HG03469 (cell line): ENCODE data around the gene SLC8A1.

Experiments
- ATAC-seq: cut with Tn5 transposase; IDR thresholded peaks from one replicate; pipeline ENCODE4 v1.9.1; 2021; ENCODE audit warnings: mild to moderate bottlenecking, moderate library complexity, moderate number of reproducible peaks; ENCODE audit not compliant: unreplicated experiment

Gene SLC8A1

DNA sequence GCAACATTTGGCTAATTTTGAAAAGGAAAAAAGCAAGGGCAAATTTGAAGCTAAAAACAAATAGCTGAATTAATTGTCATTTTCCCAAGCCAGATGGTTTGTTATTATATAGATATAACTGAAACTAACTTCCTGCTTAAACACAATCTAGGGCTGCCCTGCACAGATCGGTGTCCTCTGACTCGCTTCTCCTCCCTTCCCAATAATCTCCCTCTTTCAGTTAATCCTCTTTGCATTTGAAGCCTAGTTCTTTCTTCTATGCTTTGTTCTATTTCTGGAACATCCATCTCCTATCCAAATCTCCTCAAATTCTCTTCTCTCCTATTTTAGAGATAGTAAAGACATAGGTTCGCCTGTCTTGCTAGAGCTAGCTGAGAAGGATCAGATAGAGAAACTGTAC lies 328.1 kb downstream of the SLC8A1 start:
- ATAC-seq = no peak

DNA sequence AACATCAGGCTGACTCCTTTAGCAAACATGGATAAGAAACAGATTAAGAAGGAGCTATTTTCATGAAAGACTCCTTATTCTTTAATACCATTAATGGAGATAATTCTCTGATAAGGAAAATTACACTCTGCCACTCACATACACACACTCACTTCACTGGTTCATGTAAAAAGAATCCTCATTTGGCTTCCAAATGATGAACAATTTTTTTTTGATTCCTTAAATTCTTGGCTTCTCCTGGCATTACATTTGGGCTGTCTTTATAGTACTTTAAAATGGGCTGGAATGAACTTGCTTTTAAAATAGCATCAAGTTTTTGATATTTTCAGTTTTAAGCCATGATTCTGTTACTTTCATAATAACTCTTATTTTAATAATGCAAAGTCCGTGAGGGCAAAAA lies 328.6 kb downstream of the SLC8A1 start:
- no peak for ATAC-seq

DNA sequence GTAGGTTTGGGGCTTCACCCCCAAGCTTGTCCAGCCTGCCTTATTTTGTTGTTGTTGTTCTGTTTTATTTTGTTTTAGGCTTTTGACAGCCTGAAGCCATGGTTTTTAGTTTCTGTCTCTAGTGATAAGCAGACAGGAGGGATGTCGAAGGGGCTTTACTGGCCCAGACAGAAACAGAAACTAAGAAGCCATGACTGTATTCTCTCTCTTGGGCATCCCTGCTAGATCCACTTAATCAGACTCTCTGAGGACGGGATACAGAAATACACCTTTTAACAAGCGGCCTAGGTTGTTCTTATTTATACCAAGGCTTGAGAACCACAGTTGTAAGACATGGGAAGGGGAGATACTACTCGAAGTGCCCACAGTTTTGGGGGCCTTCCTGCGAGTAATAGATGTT lies 330.9 kb downstream of the SLC8A1 start:
- ATAC-seq = no peak

- ATAC-seq = no peak
These were observed 331.9 kb downstream of the SLC8A1 start for GRCh38 chr2:40120026-40120425.

DNA sequence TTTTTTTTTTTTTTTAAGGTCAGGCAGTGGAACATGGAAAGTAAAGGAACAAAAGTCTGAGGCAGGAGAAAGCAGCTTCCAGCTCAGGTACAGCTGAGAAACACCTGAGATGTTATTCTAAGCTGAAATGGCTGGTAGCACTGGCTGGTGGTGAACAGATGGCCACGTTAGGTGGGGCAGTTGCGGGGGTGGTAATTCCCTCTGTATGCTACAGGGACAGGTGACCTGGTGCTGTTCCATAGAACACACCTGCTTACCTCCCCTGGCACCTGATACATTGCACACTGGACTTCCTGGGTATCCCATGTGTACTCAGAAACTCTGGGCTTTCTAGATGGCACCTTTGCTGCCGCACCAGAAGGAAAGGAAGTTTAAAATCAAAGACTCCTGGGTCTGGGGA lies 333.3 kb downstream of the SLC8A1 start:
- ATAC-seq = no peak

- ATAC-seq = no peak
These were observed 336.0 kb downstream of the SLC8A1 start for GRCh38 chr2:40115894-40116293.

GRCh38 chr2:40115348-40115747 lies 336.5 kb downstream of the SLC8A1 start:
- ATAC-seq = no peak

- no peak for ATAC-seq
These were observed 337.9 kb downstream of the SLC8A1 start for GRCh38 chr2:40113997-40114396.

- ATAC-seq = no peak
These were observed 338.5 kb downstream of the SLC8A1 start for GRCh38 chr2:40113272-40113968.

DNA sequence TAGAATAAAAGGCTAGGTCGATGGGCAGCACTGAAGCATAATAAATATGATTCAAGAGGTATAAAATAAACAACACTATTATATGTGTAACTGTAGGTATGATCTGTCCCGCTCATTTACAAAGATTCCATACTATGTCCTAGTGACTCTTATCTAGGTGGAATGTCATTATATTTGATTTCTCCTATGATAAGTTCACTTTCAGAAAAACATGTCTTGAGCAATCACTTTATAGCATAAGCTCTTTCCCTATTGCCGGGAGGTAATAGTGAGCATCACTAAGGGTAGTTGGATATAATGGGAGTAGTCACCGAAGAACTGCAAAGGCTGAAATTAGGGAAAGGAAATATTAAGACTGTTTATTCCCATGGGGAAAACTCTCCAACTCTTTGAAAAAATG lies 342.5 kb downstream of the SLC8A1 start:
- ATAC-seq = no peak

- ATAC-seq = no peak
These were observed 343.0 kb downstream of the SLC8A1 start for GRCh38 chr2:40108851-40109250.

- ATAC-seq = no peak
These were observed 345.8 kb downstream of the SLC8A1 start for GRCh38 chr2:40106061-40106460.

DNA sequence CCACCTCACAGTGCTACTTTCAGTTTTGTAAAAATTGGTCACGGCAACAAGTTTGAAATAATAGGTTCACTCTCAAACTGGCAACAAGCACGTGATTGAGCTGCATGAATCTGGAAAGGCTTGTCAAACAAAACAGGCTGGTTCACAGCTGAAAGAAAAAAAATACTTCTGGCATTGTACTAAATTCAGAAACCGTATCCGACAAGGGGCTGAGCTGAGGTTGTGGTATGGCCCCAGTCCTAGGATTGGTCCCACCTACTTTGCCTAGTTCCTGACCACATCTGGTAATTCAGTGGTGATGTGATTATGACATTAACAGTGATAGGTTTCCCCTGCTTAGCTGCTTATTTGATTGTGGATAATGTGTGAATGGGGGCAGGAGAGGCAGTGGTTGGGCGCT lies 346.3 kb downstream of the SLC8A1 start:
- no peak for ATAC-seq

DNA sequence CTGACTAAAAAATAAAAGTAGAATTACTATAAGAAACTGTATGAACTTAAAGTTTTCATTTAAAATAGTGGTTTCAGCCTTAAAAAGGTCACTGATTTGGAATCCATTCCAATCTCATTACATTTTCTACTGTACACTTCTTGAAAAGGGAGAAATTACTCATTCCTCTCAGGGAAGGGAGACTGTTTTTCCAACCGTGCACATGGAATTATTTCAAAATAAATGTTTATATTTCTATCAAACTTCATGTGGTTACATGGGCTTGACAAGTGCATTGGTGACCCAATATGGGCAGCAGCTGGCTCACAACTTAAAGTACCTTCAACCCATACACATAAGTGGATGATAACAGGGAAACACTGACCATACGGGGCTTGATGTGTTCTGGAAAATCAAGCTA lies 348.3 kb downstream of the SLC8A1 start:
- no peak for ATAC-seq

DNA sequence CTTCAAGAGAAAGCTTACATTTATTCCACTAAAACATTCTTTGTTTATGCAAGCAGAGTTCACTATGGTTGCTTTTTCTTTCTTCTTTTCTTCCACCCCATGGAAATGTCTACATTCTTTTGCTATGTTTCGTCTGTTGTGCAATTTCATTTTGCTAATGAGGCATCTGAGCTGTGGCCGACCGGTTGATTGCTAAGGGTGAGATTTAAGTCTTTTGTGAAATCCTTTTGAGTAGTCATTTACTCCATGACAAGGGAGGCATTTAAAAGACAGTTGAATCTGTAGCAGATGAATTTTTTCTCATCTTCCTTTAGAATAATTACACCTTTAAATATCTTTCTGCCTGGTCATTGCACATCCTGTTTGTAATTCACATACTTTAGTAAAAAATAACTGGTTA lies 348.7 kb downstream of the SLC8A1 start:
- no peak for ATAC-seq

DNA sequence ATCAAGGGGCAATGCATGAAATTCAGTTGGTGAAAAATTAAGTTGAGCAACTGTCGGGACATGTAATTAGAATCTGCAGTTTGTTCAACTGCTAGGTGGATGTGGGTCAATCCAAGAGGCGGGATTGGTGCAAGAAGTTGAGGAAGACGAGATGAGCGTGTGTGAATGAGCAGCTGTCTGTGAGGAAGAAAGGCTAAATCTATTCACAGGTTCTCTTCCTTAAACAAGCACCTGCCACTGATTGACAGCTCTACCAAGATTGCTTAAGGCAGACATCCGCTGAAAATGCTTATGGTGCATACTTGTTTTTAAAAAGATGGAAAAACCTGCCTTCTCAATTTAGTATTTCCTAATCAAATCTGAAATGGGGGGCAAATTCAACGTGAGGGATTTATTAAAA lies 349.4 kb downstream of the SLC8A1 start:
- ATAC-seq = no peak

DNA sequence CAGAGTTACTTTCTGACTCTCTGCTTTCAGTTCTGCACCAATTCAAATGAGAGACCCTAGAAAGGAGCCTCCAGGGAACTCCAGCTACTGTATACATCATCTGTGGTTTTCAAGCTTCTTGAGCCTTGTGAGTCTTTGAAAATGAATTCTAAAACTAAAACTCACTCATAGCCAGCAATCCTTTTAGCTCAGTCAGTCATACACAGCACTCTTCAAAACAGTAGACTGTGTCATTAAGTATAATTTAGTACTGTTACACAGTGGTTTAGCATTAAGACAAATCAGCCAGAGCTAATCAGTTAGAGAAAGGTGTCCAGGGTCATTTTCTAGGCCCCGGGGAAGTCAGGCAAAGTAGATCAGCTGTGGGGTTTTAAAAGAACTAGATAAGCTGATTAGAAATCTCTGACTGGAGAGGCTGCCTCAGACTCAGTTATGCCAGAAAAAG lies 350.7 kb downstream of the SLC8A1 start:
- ATAC-seq = peak; percentile 92

- ATAC-seq = no peak
These were observed 351.2 kb downstream of the SLC8A1 start for GRCh38 chr2:40100676-40101075.

DNA sequence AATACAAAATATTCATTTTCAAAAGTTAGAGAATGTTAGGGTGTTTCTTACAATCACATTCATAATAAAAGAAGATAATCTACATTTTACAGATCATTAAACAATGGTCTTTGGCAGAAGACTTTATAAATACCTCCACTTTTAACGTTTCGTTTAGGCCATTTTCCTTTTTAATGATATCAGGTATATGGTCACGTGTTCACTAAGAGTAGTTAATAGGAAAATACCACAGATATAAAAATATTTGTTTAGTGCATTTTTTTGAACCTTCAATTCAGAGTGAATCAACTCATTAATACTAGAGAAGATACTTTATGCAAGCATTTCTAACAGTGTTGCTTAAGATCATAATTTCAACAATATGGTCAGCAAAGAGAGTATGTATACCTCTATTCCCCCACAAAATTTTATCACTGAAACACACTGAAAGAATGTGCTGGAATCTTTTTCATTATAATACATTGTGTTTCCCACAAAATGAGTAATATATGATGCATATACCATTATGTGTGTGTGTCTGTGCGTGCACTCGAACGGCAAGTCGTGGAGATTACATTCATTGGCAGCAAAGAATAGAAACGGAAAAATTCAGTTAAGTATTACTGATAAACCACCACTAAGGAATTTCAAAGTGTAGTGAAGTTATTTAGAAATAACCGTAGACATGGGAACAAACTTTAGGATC lies 353.0 kb downstream of the SLC8A1 start:
- no peak for ATAC-seq

- no peak for ATAC-seq
These were observed 354.1 kb downstream of the SLC8A1 start for GRCh38 chr2:40097691-40098385.

GRCh38 chr2:40096360-40096759 lies 355.5 kb downstream of the SLC8A1 start:
- ATAC-seq = no peak

DNA sequence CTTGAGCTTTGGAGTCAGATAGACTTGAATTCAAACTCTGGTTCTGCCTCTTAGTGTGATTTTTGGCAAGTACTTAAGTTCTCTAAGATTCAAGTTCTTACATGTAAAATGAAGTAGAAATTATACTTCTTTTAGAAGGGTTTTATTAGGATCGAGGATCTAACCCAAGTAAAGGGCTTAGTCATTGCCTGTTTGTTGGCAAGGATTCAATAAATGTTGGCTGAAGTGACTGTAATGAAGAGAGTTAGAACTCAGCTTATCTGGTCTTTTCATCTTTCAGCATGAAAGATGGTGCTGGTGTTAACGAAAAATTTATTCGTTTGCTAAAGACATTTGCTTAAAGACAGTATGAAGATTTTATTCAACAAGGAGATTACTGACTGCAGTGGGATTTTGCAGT lies 356.9 kb downstream of the SLC8A1 start:
- no peak for ATAC-seq
